ENCODE data around the gene KLF5.
"Not testable (repeated sequence)": the region's sequence is repeated elsewhere in the genome, so short reads cannot be mapped to it uniquely, and the experiment has no call there.

Gene KLF5

DNA sequence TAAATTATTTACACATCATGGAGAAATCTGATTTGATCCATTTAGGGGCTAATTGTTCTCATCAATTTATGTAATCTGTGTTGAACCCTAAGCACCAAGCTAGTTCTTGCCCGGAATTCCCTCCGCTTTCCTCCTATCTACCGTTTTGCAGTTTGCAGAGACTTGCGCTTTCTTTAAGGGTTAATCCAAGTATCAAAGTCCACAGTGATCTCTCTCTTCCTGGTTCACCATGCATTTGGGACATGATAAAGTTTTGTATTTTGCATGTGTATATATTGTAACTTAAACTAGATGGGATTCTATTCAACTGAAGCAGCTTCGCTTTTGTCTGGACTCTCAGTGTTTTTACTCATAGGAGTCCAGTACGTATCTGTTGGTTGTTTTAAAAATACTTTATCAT, 13.8 kb upstream of the KLF5 start:
- TF ChIP-seq, protein P1, sequence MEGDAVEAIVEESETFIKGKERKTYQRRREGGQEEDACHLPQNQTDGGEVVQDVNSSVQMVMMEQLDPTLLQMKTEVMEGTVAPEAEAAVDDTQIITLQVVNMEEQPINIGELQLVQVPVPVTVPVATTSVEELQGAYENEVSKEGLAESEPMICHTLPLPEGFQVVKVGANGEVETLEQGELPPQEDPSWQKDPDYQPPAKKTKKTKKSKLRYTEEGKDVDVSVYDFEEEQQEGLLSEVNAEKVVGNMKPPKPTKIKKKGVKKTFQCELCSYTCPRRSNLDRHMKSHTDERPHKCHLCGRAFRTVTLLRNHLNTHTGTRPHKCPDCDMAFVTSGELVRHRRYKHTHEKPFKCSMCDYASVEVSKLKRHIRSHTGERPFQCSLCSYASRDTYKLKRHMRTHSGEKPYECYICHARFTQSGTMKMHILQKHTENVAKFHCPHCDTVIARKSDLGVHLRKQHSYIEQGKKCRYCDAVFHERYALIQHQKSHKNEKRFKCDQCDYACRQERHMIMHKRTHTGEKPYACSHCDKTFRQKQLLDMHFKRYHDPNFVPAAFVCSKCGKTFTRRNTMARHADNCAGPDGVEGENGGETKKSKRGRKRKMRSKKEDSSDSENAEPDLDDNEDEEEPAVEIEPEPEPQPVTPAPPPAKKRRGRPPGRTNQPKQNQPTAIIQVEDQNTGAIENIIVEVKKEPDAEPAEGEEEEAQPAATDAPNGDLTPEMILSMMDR (conservative IDR thresholded peaks at IDR 0.05; ENCODE audit: low read depth, low read length): no peak
- no peak for DNase-seq (ENCODE audit: low read depth)
- H3K4me3 ChIP-seq (ENCODE audit: low read depth, low read length): no peak overlapping the region

DNA sequence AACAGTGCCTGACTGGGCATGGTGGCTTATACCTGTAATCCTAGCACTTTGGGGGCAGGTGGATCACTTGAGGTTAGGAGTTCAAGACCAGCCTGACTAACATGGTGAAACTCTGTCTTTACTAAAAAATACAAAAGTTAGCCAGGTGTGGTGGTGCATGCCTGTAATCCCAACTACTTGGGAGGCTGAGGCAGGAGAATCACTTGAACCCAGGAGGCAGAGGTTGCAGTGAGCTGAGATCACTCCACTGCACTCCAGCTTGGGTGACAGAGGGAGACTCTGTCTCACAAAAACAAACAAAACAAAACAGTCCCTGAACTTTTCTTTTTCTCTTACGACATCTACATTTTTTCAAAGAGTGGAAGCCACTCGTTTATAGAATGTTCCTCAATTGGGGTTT, 10.2 kb upstream of the KLF5 start:
- H3K4me3 ChIP-seq (ENCODE audit: low read depth, low read length); DNase-seq (ENCODE audit: low read depth): not testable (repeated sequence)

DNA sequence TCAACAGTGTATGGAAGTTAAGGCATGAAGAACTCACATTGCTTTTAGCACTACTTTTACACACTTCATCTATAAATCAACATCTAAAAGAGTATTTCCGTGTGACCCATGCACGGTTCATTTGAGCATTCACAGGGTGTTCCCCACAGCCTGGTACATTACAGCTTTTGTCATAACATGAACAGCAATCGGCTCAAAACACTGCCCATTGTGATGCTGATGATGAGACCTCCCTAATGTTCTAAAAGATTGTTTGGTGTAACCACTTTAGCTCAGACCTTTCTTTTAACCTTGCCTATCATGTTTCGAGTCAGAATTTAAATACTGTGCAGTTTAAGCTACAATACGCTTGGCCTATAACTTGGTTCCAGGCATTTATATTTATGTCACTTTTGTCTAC, 4.1 kb upstream of the KLF5 start:
- no peak overlapping the region for H3K4me3 ChIP-seq (ENCODE audit: low read depth, low read length)
- no peak for DNase-seq (ENCODE audit: low read depth)
- TF ChIP-seq, protein P1 (conservative IDR thresholded peaks at IDR 0.05; ENCODE audit: low read depth, low read length): no peak

DNA sequence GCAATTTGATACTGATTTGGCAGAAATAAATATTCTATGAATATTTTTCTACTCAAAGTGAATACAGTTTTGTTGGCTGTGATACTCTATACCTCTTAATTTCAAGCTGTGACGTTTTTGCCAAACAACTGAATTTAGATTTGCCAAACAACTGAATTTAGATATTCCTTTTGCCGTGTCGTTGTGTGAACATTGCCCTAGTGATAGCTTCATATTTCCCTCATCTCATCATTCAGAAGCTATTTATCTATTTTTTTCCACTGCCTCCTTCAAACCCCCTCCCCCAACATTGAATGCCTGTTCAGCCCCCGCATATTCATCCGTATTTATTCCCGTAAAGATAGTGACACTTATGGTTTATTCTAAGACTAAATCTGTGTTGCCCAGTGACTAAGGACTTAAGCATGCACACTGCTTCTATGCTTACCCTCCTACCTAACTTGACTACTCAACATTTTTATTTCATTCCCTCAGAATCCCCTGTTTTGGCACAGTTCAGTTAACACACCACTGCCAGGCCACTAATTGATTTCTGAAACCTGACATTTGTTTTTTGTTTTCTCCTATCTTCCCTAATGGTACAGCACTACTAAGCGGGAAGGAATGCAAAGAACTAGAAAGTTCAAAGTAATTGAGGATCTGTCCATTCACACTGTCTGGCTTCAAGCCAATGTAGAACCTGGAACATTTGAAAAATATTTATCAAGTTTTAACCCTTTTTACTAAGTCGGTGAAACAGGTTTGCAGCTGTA, 2.8 kb upstream of the KLF5 start:
- peak; percentile 84 for DNase-seq (ENCODE audit: low read depth)
- no peak overlapping the region for H3K4me3 ChIP-seq (ENCODE audit: low read depth, low read length)
- TF ChIP-seq, protein P1 (conservative IDR thresholded peaks at IDR 0.05; ENCODE audit: low read depth, low read length): no peak

DNA sequence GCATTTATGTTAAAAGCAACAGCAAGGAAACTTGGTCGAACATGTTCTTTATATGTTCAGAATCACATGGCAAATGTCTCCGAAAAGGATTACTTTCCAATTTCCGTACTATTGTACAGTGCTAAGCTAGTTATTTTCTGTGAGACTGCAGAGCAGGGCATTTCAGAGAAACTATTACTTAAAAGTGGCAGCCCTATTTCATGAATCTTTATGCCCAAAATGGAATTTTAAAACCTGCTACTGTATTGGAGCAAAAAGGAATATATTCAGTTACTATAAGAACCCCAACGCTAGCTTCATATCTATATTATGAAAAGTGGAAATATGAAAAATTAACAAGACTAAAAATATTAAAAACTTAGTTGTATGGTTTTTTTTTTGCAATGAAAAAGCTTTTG, 2.2 kb upstream of the KLF5 start:
- DNase-seq (ENCODE audit: low read depth): no peak
- H3K4me3 ChIP-seq (ENCODE audit: low read depth, low read length): no peak overlapping the region

DNA sequence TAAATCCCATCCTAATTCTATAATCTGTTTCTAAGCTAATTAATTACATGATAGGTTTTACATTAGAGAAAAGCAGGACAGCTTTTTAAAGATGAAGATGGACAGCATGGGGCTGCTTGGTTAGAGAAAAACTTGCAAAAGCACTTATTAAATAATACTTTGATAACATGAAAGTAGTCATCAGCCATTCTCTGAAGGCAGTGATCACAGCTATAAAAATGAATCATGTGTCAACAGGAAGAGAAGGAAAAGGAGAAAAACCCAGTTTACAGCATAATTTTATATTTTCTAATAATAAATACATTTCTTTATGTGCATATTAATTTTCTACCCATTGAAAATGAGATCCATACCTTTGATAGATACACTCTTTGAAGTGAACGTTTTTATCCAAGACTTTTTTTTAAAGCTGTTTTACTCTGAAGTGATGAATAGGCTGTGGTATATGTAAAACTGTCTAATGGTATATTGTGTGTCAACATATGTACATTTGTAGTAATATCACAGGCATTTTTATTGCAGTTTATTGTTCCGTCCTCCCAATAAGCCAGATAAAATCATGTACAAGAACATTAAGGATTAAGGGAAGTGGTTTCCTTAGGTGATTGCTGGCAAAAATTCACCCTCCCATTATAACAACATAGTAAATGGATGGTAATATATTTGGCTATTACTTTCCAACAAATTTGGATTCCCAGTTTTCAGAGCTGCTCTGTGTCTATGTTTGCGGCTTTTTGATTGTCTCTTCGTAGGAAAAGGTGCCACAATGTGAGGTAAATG, 1.3 kb upstream of the KLF5 start:
- TF ChIP-seq, protein P1 (conservative IDR thresholded peaks at IDR 0.05; ENCODE audit: low read depth, low read length): no peak
- H3K4me3 ChIP-seq (ENCODE audit: low read depth, low read length): no peak overlapping the region
- DNase-seq (ENCODE audit: low read depth): no peak

More for the DNA sequence above, 2.2 kb upstream of the KLF5 start:
- TF ChIP-seq, protein P1 (conservative IDR thresholded peaks at IDR 0.05; ENCODE audit: low read depth, low read length): no peak

DNA sequence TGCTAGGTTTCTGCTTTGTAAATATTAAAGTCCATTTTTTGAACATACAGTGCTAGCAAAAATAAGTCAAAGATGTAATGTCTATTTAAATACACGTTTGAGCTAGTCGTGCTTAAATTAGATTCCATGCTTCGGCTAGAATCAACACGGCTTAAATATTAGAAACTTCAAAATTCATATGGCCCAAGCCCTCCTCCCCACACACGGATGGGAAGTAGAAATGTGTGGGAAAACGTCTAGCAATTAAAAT, 816 bp upstream of the KLF5 start:
- DNase-seq (ENCODE audit: low read depth): no peak
- TF ChIP-seq, protein P1 (conservative IDR thresholded peaks at IDR 0.05; ENCODE audit: low read depth, low read length): no peak
- peak overlapping the region; percentile 77 for H3K4me3 ChIP-seq (ENCODE audit: low read depth, low read length)
